IMR-90 (cell line): ENCODE data around the gene SNRPF. TPM values are rescaled to one million over a fixed set of nuclear protein-coding genes. Genes with fewer than 3 reads are reported as not detected.

Experiments used
- ATAC-seq: fragments of 200-7000 bp; cut with Tn5 transposase; 2 replicates; pipeline ENCODE4 v1.9.1; 2020; ENCODE audit warnings: low read depth, mild to moderate bottlenecking, moderate library complexity
- BruUV-seq: library from RNA; stranded (reverse); fragments of 400-500 nt; replicated peaks from 2 replicates; lab custom pipeline; 2021; lab: Mats Ljungman, UMichigan
- CTCF ChIA-PET: fragments of 300-600 bp; formaldehyde crosslinking; extraction: SDS; loops from one replicate; lab custom pipeline; 2021; ENCODE audit warnings: antibody characterized with exemption; lab: Yijun Ruan, JAX
- POLR2A ChIA-PET: fragments of 300-600 bp; sonication (Branson Sonifier 250); formaldehyde crosslinking; loops from one replicate; lab custom pipeline; 2022; ENCODE audit warnings: antibody characterized with exemption; ENCODE audit not compliant: unreplicated experiment; lab: Charles Lee
- DNase-seq: peaks from one replicate; pipeline ENCODE4 v3.0.0; 2013
- H2AFZ ChIP-seq: replicated peaks from 2 replicates; pipeline ENCODE3; 2013; ENCODE audit warnings: low read length, mild to moderate bottlenecking; ENCODE audit not compliant: poor library complexity
- H2AK5ac ChIP-seq: 2 replicates; pipeline ENCODE4 v1.6.1; 2013; ENCODE audit warnings: low read depth, low read length, inconsistent platforms
- H2AK9ac ChIP-seq: replicated peaks from 2 replicates; pipeline ENCODE3; 2013; ENCODE audit warnings: mild to moderate bottlenecking, low read depth, low read length, moderate library complexity; ENCODE audit not compliant: poor library complexity
- H2BK120ac ChIP-seq: 2 replicates; pipeline ENCODE4 v1.6.1; 2013; ENCODE audit warnings: low read depth, low read length, inconsistent platforms
- H2BK15ac ChIP-seq: 3 replicates; pipeline ENCODE4 v1.6.1; 2013; ENCODE audit warnings: low read depth, low read length, inconsistent platforms
- H2BK20ac ChIP-seq: 2 replicates; pipeline ENCODE4 v1.6.1; 2013; ENCODE audit warnings: low read depth, mild to moderate bottlenecking, inconsistent platforms, low read length, moderate library complexity
- H2BK5ac ChIP-seq: 2 replicates; pipeline ENCODE4 v1.6.1; 2013; ENCODE audit warnings: mild to moderate bottlenecking, low read depth, low read length, inconsistent platforms; ENCODE audit not compliant: poor library complexity, severe bottlenecking
- H3K14ac ChIP-seq: replicated peaks from 2 replicates; pipeline ENCODE4 v1.6.1; 2013; ENCODE audit warnings: low read depth, low read length, inconsistent platforms
- H3K18ac ChIP-seq: 2 replicates; pipeline ENCODE4 v1.6.1; 2013; ENCODE audit warnings: low read depth, low read length, control low read depth
- H3K23ac ChIP-seq: 2 replicates; pipeline ENCODE4 v1.6.1; 2013; ENCODE audit warnings: low read depth, low read length, inconsistent platforms
- H3K27ac ChIP-seq: 2 replicates; pipeline ENCODE4 v1.5.1; 2013; ENCODE audit warnings: mild to moderate bottlenecking, control low read depth, low read length; ENCODE audit not compliant: insufficient read depth
- H3K27me3 ChIP-seq: 2 replicates; pipeline ENCODE4 v1.6.1; 2013; ENCODE audit warnings: low read length; ENCODE audit not compliant: control insufficient read depth, insufficient read depth
- H3K36me3 ChIP-seq: 2 replicates; pipeline ENCODE4 v1.6.1; 2013; ENCODE audit warnings: low read length, mixed read lengths; ENCODE audit not compliant: control insufficient read depth, insufficient read depth
- H3K4ac ChIP-seq: 2 replicates; pipeline ENCODE4 v1.6.1; 2013; ENCODE audit warnings: low read depth, low read length, inconsistent platforms
- H3K4me1 ChIP-seq: 2 replicates; pipeline ENCODE4 v1.6.1; 2013; ENCODE audit warnings: low read length, mixed read lengths; ENCODE audit not compliant: control insufficient read depth, insufficient read depth
- H3K4me2 ChIP-seq: 2 replicates; pipeline ENCODE4 v1.6.1; 2013; ENCODE audit warnings: low read depth, mild to moderate bottlenecking, control low read depth, low read length, moderate library complexity
- H3K4me3 ChIP-seq: 2 replicates; pipeline ENCODE4 v1.5.1; 2013; ENCODE audit warnings: low read depth, mild to moderate bottlenecking, control low read depth, low read length, moderate library complexity; ENCODE audit not compliant: insufficient read depth
- H3K56ac ChIP-seq: 2 replicates; pipeline ENCODE4 v1.6.1; 2013; ENCODE audit warnings: low read length, inconsistent platforms; ENCODE audit not compliant: insufficient read depth; ENCODE audit errors: extremely low read depth
- H3K79me1 ChIP-seq, 2 experiments: 2 replicates each; pipeline ENCODE4 v1.6.1; 2013; ENCODE audit warnings: low read length in 2 of 2, inconsistent platforms in 1 of 2, low read depth in 1 of 2
- H3K9ac ChIP-seq: 2 replicates; pipeline ENCODE4 v1.6.1; 2013; ENCODE audit warnings: low read depth, low read length, control low read depth
- H3K9me1 ChIP-seq: 2 replicates; pipeline ENCODE4 v1.6.1; 2013; ENCODE audit warnings: low read length, inconsistent platforms; ENCODE audit not compliant: insufficient read depth
- H3K9me3 ChIP-seq: 2 replicates; pipeline ENCODE4 v1.6.1; 2013; ENCODE audit warnings: low read length; ENCODE audit not compliant: control insufficient read depth, insufficient read depth
- H4K20me1 ChIP-seq: 2 replicates; pipeline ENCODE4 v1.6.1; 2013; ENCODE audit warnings: low read length, inconsistent platforms; ENCODE audit not compliant: insufficient read depth
- H4K5ac ChIP-seq: 2 replicates; pipeline ENCODE4 v1.6.1; 2013; ENCODE audit warnings: mild to moderate bottlenecking, low read depth, low read length, control low read depth
- H4K8ac ChIP-seq, 2 experiments: 2 replicates each; pipeline ENCODE4 v1.6.1; 2013; ENCODE audit warnings: low read depth in 2 of 2, low read length in 2 of 2, control low read depth in 1 of 2, inconsistent platforms in 1 of 2
- H4K91ac ChIP-seq: 2 replicates; pipeline ENCODE4 v1.6.1; 2013; ENCODE audit warnings: low read depth, low read length, inconsistent platforms; ENCODE audit not compliant: insufficient read depth
- BHLHE40 ChIP-seq: fragments of 150-350 bp; IDR thresholded peaks from 2 replicates; pipeline ENCODE4 v1.6.1; 2016; ENCODE audit warnings: mild to moderate bottlenecking, low read depth, low read length
- CEBPB ChIP-seq: IDR thresholded peaks from 2 replicates; pipeline ENCODE4 v1.6.1; 2012; ENCODE audit warnings: low read depth, low read length, improper control_type of control experiment
- CHD1 ChIP-seq: IDR thresholded peaks from 2 replicates; pipeline ENCODE4 v1.6.1; 2012; ENCODE audit warnings: low read depth, low read length, improper control_type of control experiment
- MAZ ChIP-seq: IDR thresholded peaks from 2 replicates; pipeline ENCODE4 v1.6.1; 2012; ENCODE audit warnings: low read depth, mild to moderate bottlenecking, low read length, improper control_type of control experiment, moderate library complexity, borderline replicate concordance
- MXI1 ChIP-seq: IDR thresholded peaks from 2 replicates; pipeline ENCODE4 v1.6.1; 2012; ENCODE audit warnings: low read depth, mild to moderate bottlenecking, low read length, moderate library complexity, borderline replicate concordance
- NFE2L2 ChIP-seq: fragments of 150-350 bp; IDR thresholded peaks from 2 replicates; pipeline ENCODE4 v1.6.1; 2016; ENCODE audit warnings: low read depth, mild to moderate bottlenecking, low read length
- POLR2A ChIP-seq: IDR thresholded peaks from 2 replicates; pipeline ENCODE4 v1.6.1; 2012; ENCODE audit warnings: mild to moderate bottlenecking, low read depth, low read length
- RAD21 ChIP-seq: IDR thresholded peaks from 2 replicates; pipeline ENCODE4 v1.6.1; 2012; ENCODE audit warnings: low read length, improper control_type of control experiment
- RCOR1 ChIP-seq: IDR thresholded peaks from 2 replicates; pipeline ENCODE4 v1.6.1; 2012; ENCODE audit warnings: mild to moderate bottlenecking, low read length, improper control_type of control experiment; ENCODE audit not compliant: insufficient replicate concordance
- RFX5 ChIP-seq: IDR thresholded peaks from 2 replicates; pipeline ENCODE4 v1.8.0; 2012; ENCODE audit warnings: low read depth, mild to moderate bottlenecking, low read length, moderate library complexity
- WGBS, 2 experiments: methylation state at CpG; one replicate each; pipeline versions ENCODE4 v1.1.5 to v1.1.7; 2013; ENCODE audit warnings: missing lambda C conversion rate in 2 of 2; ENCODE audit not compliant: insufficient read length in 1 of 2; ENCODE audit errors: extremely low coverage in 2 of 2; 5-methylcytosine and 5-hydroxymethylcytosine counted together
- dilution Hi-C: fragments of 300-500 bp; cut with HindIII; formaldehyde crosslinking; loops from one replicate; pipeline ENCODE4 v1.14.3; 2018; ENCODE audit warnings: low sequenced_read_pairs; ENCODE audit not compliant: unreplicated experiment
- in situ Hi-C: fragments of 300-500 bp; cut with MboI; formaldehyde crosslinking; loops from 3 replicates; pipeline ENCODE4 v1.14.3; 2019; ENCODE audit warnings: low sequenced_read_pairs, inconsistent platforms, mixed read lengths
- intact Hi-C: fragments of 100-400 bp; cut with micrococcal nuclease; formaldehyde crosslinking; loops from 2 replicates; pipeline ENCODE4 v1.10.0; 2022
- polyA plus RNA-seq, 3 experiments: library from polyadenylated mRNA; depleted of rRNA; stranded (reverse); fragments of >200 nt; gene quantifications; 2 replicates each; pipeline ENCODE4 v1.2.3, GENCODE V29; 2012; ENCODE audit warnings: low replicate concordance in 1 of 3
- total RNA-seq: library from RNA; depleted of rRNA; stranded (reverse); fragments of >200 nt; gene quantifications from 2 replicates; pipeline ENCODE4 v1.2.3, GENCODE V29; 2012
- TF ChIP-seq, protein P1 (sequence below): fragments of 150-350 bp; IDR thresholded peaks from 2 replicates; pipeline ENCODE4 v1.6.1; 2016; ENCODE audit warnings: low read depth, mild to moderate bottlenecking, low read length, moderate library complexity, borderline replicate concordance
- TF ChIP-seq, protein P2 (sequence below): conservative IDR thresholded peaks from 2 replicates; pipeline ENCODE4 v1.5.1; 2012; ENCODE audit warnings: mild to moderate bottlenecking, low read depth, low read length, improper control_type of control experiment
- TF ChIP-seq, protein P3 (sequence below): fragments of 150-350 bp; IDR thresholded peaks from 2 replicates; pipeline ENCODE4 v1.6.1; 2017; ENCODE audit warnings: mild to moderate bottlenecking, antibody characterized with exemption, low read length, low read depth

The SNRPF gene
- total and polyA plus RNA-seq, 2 of the 4 experiments (the other 2 are of a cell fraction): 5.0 to 27.9 TPM

DNA sequence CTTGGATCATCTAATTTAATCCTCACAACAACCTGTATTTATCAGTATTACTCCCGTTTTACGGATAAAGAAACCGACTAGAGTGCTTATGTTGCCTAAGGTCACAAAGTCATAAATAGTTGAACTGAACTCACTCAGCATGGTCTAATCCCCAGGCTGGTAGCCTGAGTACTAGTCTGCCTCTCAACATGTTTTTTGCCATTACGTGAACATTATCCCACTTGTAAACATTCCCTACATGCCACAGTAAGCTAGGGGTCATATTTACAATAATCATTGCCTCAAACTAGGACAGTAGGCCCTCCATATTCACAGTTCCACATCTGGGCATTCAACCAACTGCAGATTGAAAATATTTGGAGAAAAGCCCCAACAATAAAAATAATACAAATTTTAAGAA lies 12.1 kb downstream of the SNRPF start:
- in situ Hi-C loops: no loop called here
- Histone ChIP-seq H3K36me3 (peaks cover 4% of the 10 kb centered on the region; the same call in 1 of the 2 replicates), H2BK120ac (no peak overlapping the region), H2AK9ac (no peak overlapping the region), H3K27me3 (no peaks in the 10 kb centered on the region), H3K4ac (no peak overlapping the region), H4K5ac (no peak overlapping the region), H2BK5ac (no peak overlapping the region), H3K9me3 (no peaks in the 10 kb centered on the region), H2AFZ (no peak overlapping the region), H3K18ac (no peak overlapping the region), H4K91ac (no peak overlapping the region), H2BK15ac (no peak overlapping the region), H3K14ac (no peak overlapping the region), H3K4me3 (no peak overlapping the region), H3K9me1 (no peaks in the 10 kb centered on the region), H4K20me1 (no peaks in the 10 kb centered on the region), H3K56ac (no peak overlapping the region), H3K9ac (no peak overlapping the region), H3K27ac (no peak overlapping the region), H4K8ac (no peak overlapping the region), H3K79me1 (peaks cover 0 to 4% of the 10 kb centered on the region in 2 experiments; a peak in 1 of 4 replicates), H3K4me2 (no peak overlapping the region), H2BK20ac (no peak overlapping the region), H3K23ac (no peak overlapping the region), H3K4me1 (no peaks in the 10 kb centered on the region), H2AK5ac (no peak overlapping the region)
- dilution Hi-C loops: no loop called here
- ATAC-seq: 0 out of 2 replicates have a peak, but pooled peaks have one; percentile 21
- TF ChIP-seq, protein P1, sequence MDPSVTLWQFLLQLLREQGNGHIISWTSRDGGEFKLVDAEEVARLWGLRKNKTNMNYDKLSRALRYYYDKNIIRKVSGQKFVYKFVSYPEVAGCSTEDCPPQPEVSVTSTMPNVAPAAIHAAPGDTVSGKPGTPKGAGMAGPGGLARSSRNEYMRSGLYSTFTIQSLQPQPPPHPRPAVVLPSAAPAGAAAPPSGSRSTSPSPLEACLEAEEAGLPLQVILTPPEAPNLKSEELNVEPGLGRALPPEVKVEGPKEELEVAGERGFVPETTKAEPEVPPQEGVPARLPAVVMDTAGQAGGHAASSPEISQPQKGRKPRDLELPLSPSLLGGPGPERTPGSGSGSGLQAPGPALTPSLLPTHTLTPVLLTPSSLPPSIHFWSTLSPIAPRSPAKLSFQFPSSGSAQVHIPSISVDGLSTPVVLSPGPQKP: no peak
- no peak for TF ChIP-seq BHLHE40
- TF ChIP-seq, protein P2, sequence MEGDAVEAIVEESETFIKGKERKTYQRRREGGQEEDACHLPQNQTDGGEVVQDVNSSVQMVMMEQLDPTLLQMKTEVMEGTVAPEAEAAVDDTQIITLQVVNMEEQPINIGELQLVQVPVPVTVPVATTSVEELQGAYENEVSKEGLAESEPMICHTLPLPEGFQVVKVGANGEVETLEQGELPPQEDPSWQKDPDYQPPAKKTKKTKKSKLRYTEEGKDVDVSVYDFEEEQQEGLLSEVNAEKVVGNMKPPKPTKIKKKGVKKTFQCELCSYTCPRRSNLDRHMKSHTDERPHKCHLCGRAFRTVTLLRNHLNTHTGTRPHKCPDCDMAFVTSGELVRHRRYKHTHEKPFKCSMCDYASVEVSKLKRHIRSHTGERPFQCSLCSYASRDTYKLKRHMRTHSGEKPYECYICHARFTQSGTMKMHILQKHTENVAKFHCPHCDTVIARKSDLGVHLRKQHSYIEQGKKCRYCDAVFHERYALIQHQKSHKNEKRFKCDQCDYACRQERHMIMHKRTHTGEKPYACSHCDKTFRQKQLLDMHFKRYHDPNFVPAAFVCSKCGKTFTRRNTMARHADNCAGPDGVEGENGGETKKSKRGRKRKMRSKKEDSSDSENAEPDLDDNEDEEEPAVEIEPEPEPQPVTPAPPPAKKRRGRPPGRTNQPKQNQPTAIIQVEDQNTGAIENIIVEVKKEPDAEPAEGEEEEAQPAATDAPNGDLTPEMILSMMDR: no peak
- TF ChIP-seq NFE2L2: no peak
- no peak for TF ChIP-seq RAD21
- no peak for TF ChIP-seq POLR2A
- no peak for TF ChIP-seq RCOR1
- TF ChIP-seq CHD1: no peak
- TF ChIP-seq CEBPB: no peak
- TF ChIP-seq, protein P3, sequence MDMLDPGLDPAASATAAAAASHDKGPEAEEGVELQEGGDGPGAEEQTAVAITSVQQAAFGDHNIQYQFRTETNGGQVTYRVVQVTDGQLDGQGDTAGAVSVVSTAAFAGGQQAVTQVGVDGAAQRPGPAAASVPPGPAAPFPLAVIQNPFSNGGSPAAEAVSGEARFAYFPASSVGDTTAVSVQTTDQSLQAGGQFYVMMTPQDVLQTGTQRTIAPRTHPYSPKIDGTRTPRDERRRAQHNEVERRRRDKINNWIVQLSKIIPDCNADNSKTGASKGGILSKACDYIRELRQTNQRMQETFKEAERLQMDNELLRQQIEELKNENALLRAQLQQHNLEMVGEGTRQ: no peak
- TF ChIP-seq MAZ: no peak
- TF ChIP-seq MXI1: no peak
- TF ChIP-seq RFX5: no peak
- intact Hi-C loops: no loop called here
- DNase-seq: no peak
- CTCF ChIA-PET: no interaction called here
- no TSS peak for BruUV-seq
- 100% methylated on average over 2 of the region's 4 CpGs; no CpG with 5 or more reads in 1 of the 2 experiments for WGBS, 2 experiments
- POLR2A ChIA-PET: no interaction called here
